ENCODE data around the gene MMP1.

Gene MMP1

DNA sequence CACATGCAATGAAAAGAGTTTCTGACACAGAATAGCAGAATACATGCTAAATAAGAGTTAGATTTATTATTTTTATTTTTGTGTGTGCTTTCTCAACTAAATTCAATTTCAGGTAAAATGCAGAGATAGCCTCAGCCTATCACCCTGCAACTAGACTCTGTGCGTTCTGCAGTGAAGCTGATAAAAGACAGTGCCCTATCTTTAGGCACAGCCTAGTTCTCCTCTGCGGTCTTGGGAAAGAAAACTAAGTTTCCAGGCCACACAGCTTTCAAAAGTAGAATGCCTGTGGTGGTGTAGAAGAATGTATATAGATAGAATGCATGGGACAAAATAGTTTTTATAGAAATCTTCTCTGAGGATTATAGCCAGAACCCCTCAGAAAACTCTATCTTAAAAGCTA is 12.0 kb upstream of the MMP1 start:
- H3K4me3 ChIP-seq (replicated peaks; ENCODE audit: low read depth, low read length): no peak overlapping the region
- no peak for DNase-seq (ENCODE audit: low read depth)
- TF ChIP-seq CTCF (IDR thresholded peaks at IDR 0.05; ENCODE audit: low read length, missing control alignments): no peak

GRCh38 chr11:102807921-102808320 is 10.0 kb upstream of the MMP1 start:
- DNase-seq (ENCODE audit: low read depth): no peak
- H3K4me3 ChIP-seq (replicated peaks; ENCODE audit: low read depth, low read length): no peak overlapping the region
- peak; percentile 26 for TF ChIP-seq CTCF (IDR thresholded peaks at IDR 0.05; ENCODE audit: low read length, missing control alignments)

DNA sequence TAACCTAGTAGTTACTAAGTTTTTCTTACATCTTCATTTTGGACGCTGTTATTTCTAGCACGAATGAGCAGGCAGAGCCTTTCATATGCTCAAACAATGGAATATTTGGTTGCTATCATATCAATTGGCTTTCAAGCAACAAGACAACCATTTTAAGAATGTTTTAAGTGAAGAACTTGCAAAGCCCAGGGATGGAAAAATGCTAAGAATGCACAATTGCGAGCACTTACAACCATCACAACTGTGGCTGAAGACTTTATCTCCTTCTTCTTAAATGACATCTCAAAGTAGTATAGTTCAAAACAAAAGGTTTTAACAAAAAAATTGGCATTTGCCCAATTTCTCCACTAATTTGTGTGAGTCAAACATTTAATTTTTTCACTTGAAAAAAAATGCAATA is 8.3 kb upstream of the MMP1 start:
- no peak overlapping the region for H3K4me3 ChIP-seq (replicated peaks; ENCODE audit: low read depth, low read length)
- no peak for TF ChIP-seq CTCF (IDR thresholded peaks at IDR 0.05; ENCODE audit: low read length, missing control alignments)
- peak; percentile 71 for DNase-seq (ENCODE audit: low read depth)

- no peak for TF ChIP-seq CTCF (IDR thresholded peaks at IDR 0.05; ENCODE audit: low read length, missing control alignments)
Observed at GRCh38 chr11:102802341-102802740, 4.4 kb upstream of the MMP1 start.

DNA sequence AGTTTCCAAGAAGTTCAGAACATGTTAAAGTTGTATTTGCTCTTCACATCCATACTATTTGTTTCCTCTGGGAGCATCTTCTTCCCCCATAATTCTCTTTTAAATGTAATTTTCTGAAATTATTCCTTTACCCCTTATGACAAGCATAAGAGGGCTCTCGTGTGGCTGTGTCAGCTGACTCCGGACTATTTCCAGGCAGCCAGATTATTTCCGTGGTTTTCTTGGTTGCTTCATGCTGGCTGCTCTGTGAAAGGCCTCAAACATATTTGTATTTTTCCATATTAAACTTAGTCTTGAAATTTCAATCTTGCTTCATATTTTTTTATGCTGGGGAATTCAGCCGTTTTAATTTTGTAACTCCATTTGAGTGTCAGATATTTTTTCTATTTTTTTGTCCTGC is 2.8 kb upstream of the MMP1 start:
- DNase-seq (ENCODE audit: low read depth): no peak
- H3K4me3 ChIP-seq (replicated peaks; ENCODE audit: low read depth, low read length): no peak overlapping the region

More at GRCh38 chr11:102802341-102802740, 4.4 kb upstream of the MMP1 start:
- H3K4me3 ChIP-seq (replicated peaks; ENCODE audit: low read depth, low read length): no peak overlapping the region
- DNase-seq (ENCODE audit: low read depth): peak; percentile 83

DNA sequence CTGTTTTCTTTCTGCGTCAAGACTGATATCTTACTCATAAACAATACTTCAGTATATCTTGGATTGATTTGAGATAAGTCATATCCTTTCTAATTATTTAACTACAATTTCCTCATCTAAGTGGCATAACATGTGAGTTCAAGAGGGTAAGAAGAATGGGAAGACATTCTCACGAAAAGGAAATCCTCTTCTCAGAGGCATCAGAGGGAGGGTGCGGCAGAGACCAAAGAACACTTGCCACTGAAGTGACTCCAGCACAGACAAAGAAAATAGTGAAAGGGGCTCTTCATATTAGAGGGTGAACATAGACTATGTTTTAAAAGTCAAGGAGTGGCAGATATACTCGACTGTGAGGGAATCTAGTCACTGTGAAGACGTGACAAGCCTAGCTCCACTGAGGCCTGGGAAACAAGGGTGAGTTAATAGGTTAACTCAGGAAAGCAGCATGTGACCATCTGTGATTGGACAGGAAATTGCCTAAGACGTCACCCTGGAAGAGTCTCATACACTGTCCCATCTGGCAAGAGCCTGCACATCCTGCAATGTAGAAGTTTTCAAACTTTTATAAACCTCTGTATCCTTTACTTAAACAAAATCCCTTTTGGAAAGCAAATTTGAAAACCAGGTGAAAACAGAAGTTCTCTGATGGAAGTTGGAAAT is 1.9 kb upstream of the MMP1 start:
- TF ChIP-seq CTCF (IDR thresholded peaks at IDR 0.05; ENCODE audit: low read length, missing control alignments): no peak
- H3K4me3 ChIP-seq (replicated peaks; ENCODE audit: low read depth, low read length): no peak overlapping the region
- peak; percentile 46 for DNase-seq (ENCODE audit: low read depth)

More for the DNA sequence above, 2.8 kb upstream of the MMP1 start:
- no peak for TF ChIP-seq CTCF (IDR thresholded peaks at IDR 0.05; ENCODE audit: low read length, missing control alignments)

DNA sequence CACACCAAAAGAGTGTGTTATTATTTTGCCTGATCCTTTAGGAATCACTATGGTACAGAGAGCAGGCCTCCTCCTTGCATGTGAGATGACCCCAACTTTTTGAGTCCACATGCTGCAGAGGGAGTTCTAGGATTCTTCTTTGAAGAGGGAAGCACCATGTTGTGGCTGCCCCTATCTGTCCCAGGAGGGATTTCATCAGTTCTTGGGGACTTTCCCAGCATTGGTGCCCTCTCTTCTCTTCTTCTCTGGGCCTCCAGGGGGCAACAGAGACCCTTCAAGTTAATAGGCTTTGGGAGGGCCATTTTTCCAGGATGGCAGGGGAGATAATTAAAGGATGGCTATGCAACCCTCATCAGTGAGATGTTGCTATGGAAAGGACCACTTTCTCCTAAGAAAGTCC is 3.6 kb downstream of the MMP1 start:
- TF ChIP-seq CTCF (IDR thresholded peaks at IDR 0.05; ENCODE audit: low read length, missing control alignments): peak; percentile 53
- no peak overlapping the region for H3K4me3 ChIP-seq (replicated peaks; ENCODE audit: low read depth, low read length)
- DNase-seq (ENCODE audit: low read depth): peak; percentile 42
